HEK293T (cell line): ENCODE measurements around the gene SMAD6.

Source experiments
- BHLHE40 ChIP-seq: fragments of 450-650 bp; IDR thresholded peaks from 2 replicates; pipeline ENCODE4 v1.6.1; 2016; ENCODE audit warnings: mild to moderate bottlenecking, moderate library complexity, borderline replicate concordance
- ELF4 ChIP-seq: fragments of 450-650 bp; IDR thresholded peaks from 2 replicates; pipeline ENCODE4 v1.6.1; 2017; ENCODE audit warnings: antibody characterized with exemption
- FOXA1 ChIP-seq: fragments of 450-650 bp; IDR thresholded peaks from 2 replicates; pipeline ENCODE4 v1.6.1; 2016; ENCODE audit warnings: mild to moderate bottlenecking
- HDGF ChIP-seq: fragments of 450-650 bp; IDR thresholded peaks from 2 replicates; pipeline ENCODE4 v1.6.1; 2017; ENCODE audit warnings: antibody characterized with exemption, borderline replicate concordance
- LEF1 ChIP-seq: fragments of 450-650 bp; IDR thresholded peaks from 2 replicates; pipeline ENCODE4 v1.6.1; 2017; ENCODE audit warnings: mild to moderate bottlenecking, borderline replicate concordance
- SP1 ChIP-seq: fragments of 450-650 bp; IDR thresholded peaks from 2 replicates; pipeline ENCODE4 v1.6.1; 2017
- TARDBP ChIP-seq: fragments of 450-650 bp; IDR thresholded peaks from 2 replicates; pipeline ENCODE4 v1.6.1; 2016

DNA sequence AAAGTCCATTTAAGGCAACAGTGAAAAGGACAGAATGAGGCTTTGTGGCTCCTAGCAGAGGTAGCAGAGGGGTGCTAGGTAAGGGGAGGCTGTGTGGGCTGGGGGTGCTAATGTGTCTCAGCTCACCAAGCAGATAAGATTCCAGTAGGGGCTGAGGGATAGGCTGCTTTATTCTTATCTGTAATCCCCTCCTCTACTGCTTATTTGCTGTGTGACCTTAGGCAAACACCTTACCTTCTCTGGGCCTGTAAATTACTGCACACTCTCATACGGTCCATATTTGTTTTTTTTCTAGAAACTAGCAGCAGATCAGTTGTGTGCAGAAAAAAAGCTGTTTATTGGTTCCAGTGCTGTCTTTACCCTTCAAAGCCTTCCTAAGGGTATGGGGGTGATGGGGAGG is 52.8 kb downstream of the SMAD6 start:
- TF ChIP-seq LEF1, result no peak
- no peak for TF ChIP-seq BHLHE40
- no peak for TF ChIP-seq ELF4
- no peak for TF ChIP-seq SP1
- no peak for TF ChIP-seq FOXA1
- TF ChIP-seq TARDBP, result no peak
- no peak for TF ChIP-seq HDGF
